Skeletal muscle satellite cell (primary cell): ENCODE data around the gene B4GALT2.

Experiments used
- H3K27me3 ChIP-seq: 2 replicates; pipeline ENCODE4 v1.7.0; 2013; ENCODE audit warnings: low read length; ENCODE audit not compliant: control insufficient read depth, insufficient read depth
- H3K36me3 ChIP-seq: 2 replicates; pipeline ENCODE4 v1.7.0; 2013; ENCODE audit warnings: mild to moderate bottlenecking, control low read depth, low read length; ENCODE audit not compliant: insufficient read depth
- H3K4me1 ChIP-seq: 2 replicates; pipeline ENCODE4 v1.7.0; 2013; ENCODE audit warnings: low read length; ENCODE audit not compliant: control insufficient read depth, insufficient read depth
- H3K4me2 ChIP-seq: 2 replicates; pipeline ENCODE4 v1.7.0; 2013; ENCODE audit warnings: mild to moderate bottlenecking, low read length
- H3K4me3 ChIP-seq: 2 replicates; pipeline ENCODE4 v1.7.0; 2013; ENCODE audit warnings: low read length
- H3K9ac ChIP-seq: 2 replicates; pipeline ENCODE4 v1.7.0; 2013; ENCODE audit warnings: mild to moderate bottlenecking, low read depth, low read length, moderate library complexity
- H3K9me3 ChIP-seq: replicated peaks from 2 replicates; pipeline ENCODE4 v1.7.0; 2013; ENCODE audit warnings: mild to moderate bottlenecking, control low read depth, low read length

The B4GALT2 gene

DNA sequence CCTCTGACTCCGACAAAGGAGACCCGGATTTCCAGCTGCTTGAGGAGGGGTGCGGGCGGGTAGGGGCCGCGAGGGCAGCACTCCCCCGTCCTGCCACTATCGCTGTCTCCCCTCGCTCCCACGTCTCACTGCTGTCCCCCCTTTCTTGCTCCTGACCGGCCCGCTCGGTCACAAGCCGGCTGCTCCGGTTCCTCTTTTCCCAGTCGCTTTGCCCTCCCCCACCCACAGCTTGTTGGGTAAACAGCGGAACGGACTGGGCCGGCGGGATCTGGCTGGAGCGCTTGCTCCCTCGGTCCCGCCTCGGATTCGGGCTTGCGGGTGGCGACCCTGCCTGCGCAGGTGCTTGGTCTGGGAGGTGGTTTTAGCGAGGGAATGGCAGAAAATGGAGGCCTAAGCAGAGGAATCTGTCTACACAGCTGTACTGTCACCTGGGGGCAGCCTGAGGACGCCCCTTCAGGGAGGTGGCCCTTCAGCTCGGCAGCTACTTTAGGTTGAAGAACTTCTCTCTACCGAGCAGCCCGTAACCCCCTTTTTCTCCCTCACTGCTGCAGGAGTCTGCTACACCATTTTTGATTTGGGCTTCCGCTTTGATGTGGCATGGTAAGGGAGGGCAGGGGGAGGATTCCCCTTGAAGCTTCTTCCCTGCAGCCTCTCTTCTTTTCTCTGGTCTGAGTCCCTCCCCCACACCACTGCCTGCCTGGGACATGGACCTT lies 3.6 kb upstream of the B4GALT2 start:
- no peaks in the 10 kb centered on the region for H3K9me3 ChIP-seq
- peak overlapping the region; percentile 97 for H3K4me3 ChIP-seq
- H3K4me1 ChIP-seq = peaks cover 46% of the 10 kb centered on the region
- H3K27me3 ChIP-seq = no peaks in the 10 kb centered on the region
- H3K9ac ChIP-seq = peak overlapping the region; percentile 96
- peak overlapping the region; percentile 100 for H3K4me2 ChIP-seq
- H3K36me3 ChIP-seq = peaks cover 37% of the 10 kb centered on the region

DNA sequence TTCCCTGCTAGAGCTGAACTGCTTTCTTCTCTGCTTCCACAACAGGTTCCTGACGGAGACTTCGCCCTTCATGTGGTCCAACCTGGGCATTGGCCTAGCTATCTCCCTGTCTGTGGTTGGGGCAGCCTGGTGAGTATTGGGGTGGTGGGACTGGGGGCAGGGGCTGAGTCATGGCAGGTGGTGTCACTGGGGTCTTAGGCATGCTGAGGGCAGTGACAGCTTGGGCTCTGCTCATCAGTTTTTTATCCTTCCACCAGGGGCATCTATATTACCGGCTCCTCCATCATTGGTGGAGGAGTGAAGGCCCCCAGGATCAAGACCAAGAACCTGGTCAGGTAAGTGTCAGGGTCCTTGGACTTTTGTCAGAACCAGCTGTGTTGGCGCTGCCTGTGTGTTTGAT lies 3.0 kb upstream of the B4GALT2 start:
- peak overlapping the region; percentile 97 for H3K4me3 ChIP-seq
- H3K4me2 ChIP-seq = peak overlapping the region; percentile 100
- peak overlapping the region; percentile 96 for H3K9ac ChIP-seq
- H3K9me3 ChIP-seq = no peaks in the 10 kb centered on the region
- peaks cover 37% of the 10 kb centered on the region for H3K36me3 ChIP-seq
- peaks cover 46% of the 10 kb centered on the region for H3K4me1 ChIP-seq
- no peaks in the 10 kb centered on the region for H3K27me3 ChIP-seq

DNA sequence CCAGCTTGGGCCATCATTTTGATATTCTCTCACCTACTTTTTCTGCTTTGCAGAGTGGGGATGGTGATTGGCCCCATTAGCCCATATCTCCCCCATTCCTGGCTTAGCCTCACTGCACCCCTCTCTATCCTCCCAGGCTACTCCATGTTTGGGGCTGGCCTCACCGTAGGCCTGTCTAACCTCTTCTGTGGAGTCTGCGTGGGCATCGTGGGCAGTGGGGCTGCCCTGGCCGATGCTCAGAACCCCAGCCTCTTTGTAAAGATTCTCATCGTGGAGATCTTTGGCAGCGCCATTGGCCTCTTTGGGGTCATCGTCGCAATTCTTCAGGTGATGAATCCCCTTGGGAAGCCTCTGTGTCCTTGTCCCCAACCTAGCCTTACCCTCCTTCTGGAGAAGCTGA lies 2.1 kb upstream of the B4GALT2 start:
- H3K4me1 ChIP-seq = peaks cover 49% of the 10 kb centered on the region
- peaks cover 40% of the 10 kb centered on the region for H3K36me3 ChIP-seq
- no peaks in the 10 kb centered on the region for H3K9me3 ChIP-seq
- peak overlapping the region; percentile 97 for H3K4me3 ChIP-seq
- H3K27me3 ChIP-seq = no peaks in the 10 kb centered on the region
- H3K9ac ChIP-seq = no peak overlapping the region
- peak overlapping the region; percentile 100 for H3K4me2 ChIP-seq

DNA sequence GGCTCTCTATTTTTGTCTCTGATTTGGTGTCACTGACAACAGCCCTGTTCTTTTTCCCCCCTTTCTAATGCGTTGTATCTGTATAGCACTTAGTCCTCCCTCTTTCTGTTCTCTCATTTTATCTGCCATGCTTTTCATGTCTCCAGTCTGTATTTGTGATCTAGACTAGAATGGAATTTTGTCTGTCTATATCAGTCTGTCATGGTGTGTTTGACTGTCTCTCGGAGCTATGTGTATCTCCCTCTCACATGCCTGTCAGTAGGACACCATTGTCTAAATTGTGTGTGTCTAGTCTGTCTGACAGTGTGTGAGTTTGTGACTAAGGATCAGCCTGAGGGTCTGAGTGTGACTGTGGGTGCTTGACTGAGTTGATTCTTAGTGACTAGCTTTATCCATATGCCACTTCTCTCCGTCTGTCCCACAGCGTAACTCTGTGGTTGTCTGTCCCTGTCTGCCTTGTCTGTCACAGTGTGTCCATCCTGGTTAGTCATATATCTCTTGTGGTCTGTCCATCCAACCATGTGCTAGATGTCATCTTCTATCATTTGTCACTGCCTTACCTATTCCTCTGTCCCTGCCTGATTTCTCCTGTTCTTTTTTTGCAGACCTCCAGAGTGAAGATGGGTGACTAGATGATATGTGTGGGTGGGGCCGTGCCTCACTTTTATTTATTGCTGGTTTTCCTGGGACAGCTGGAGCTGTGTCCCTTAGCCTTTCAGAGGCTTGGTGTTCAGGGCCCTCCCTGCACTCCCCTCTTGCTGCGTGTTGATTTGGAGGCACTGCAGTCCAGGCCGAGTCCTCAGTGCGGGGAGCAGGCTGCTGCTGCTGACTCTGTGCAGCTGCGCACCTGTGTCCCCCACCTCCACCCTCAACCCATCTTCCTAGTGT lies 1.4 kb upstream of the B4GALT2 start:
- H3K4me3 ChIP-seq = no peak overlapping the region
- no peaks in the 10 kb centered on the region for H3K9me3 ChIP-seq
- no peak overlapping the region for H3K9ac ChIP-seq
- H3K4me1 ChIP-seq = peaks cover 52% of the 10 kb centered on the region
- H3K27me3 ChIP-seq = no peaks in the 10 kb centered on the region
- H3K4me2 ChIP-seq = peak overlapping the region; percentile 96
- H3K36me3 ChIP-seq = peaks cover 36% of the 10 kb centered on the region

DNA sequence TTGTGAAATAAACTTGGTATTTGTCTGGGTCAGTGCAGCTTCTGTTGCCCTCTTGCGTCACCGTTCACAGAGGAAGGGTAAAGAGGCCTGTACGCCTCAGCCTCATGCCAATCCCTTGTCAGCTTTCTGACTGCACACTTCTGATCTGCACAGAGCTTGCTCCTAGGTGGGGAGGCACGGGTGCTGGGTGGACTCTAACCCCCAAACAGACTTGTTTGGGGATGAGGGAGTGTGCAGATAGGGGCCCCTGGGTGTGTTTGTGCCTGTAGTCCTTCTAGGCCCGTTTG lies 803 bp upstream of the B4GALT2 start:
- Histone ChIP-seq H3K27me3 (no peaks in the 10 kb centered on the region), H3K9ac (peak overlapping the region; percentile 79), H3K4me2 (peak overlapping the region; percentile 96), H3K4me3 (peak overlapping the region; percentile 89), H3K9me3 (no peaks in the 10 kb centered on the region), H3K36me3 (peaks cover 30% of the 10 kb centered on the region), H3K4me1 (peaks cover 58% of the 10 kb centered on the region)

DNA sequence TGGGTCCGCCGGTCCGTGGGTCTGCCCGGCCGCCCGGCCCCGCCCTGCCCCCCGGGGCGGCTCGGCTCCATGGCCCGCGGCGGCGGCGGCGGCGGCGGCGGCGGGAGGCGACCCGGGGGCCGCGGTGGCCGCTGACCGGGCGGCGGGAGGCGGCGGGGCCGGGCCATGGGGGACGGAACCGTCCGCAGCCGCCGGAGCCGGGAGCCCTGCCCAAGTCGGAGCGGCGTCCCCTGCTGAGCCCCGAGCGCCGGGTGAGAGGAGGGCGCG lies 184 bp downstream of the B4GALT2 start:
- H3K4me3 ChIP-seq = peak overlapping the region; percentile 89
- no peaks in the 10 kb centered on the region for H3K27me3 ChIP-seq
- peaks cover 36% of the 10 kb centered on the region for H3K36me3 ChIP-seq
- H3K9ac ChIP-seq = peak overlapping the region; percentile 83
- peak overlapping the region; percentile 99 for H3K4me2 ChIP-seq
- no peaks in the 10 kb centered on the region for H3K9me3 ChIP-seq
- peaks cover 58% of the 10 kb centered on the region for H3K4me1 ChIP-seq

DNA sequence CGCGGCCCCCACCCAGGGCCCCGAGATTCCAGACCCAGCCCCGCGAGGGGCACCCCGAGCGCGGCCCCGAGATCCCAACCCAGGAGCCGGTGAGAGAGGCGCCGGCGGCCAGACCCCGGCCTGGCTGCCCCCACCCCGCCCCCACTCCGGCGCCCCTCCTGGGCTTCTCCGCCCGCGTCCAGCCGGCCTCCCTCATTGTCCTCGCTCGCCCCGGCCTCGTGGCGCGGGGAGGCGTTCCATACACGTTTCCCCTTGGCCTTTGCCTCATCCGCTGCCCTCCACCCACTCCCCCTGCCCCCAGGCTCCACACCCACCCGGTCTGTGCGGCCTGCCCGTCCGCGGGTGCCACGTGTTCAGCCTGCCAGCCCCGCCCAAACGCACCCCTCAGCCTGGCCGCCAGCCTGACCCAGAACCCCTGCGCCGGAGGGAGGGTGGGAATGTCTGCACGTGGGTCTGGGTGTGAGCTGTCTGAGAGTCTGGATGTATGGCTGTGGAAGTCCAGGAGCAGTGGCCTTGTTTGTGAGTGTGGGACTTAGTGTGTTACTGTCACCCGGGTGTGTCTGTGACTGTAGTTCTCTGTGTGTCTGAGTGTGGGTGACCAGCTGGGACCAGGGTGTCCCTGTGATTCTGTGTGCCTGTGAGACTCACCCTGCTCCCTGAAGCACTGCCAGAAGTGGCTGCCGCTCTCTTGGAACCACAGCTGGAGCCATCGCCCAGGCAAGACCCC lies 681 bp downstream of the B4GALT2 start:
- H3K4me2 ChIP-seq = peak overlapping the region; percentile 99
- H3K36me3 ChIP-seq = peaks cover 41% of the 10 kb centered on the region
- H3K4me3 ChIP-seq = peak overlapping the region; percentile 89
- H3K27me3 ChIP-seq = no peaks in the 10 kb centered on the region
- H3K4me1 ChIP-seq = peaks cover 55% of the 10 kb centered on the region
- H3K9me3 ChIP-seq = no peaks in the 10 kb centered on the region
- H3K9ac ChIP-seq = peak overlapping the region; percentile 83

DNA sequence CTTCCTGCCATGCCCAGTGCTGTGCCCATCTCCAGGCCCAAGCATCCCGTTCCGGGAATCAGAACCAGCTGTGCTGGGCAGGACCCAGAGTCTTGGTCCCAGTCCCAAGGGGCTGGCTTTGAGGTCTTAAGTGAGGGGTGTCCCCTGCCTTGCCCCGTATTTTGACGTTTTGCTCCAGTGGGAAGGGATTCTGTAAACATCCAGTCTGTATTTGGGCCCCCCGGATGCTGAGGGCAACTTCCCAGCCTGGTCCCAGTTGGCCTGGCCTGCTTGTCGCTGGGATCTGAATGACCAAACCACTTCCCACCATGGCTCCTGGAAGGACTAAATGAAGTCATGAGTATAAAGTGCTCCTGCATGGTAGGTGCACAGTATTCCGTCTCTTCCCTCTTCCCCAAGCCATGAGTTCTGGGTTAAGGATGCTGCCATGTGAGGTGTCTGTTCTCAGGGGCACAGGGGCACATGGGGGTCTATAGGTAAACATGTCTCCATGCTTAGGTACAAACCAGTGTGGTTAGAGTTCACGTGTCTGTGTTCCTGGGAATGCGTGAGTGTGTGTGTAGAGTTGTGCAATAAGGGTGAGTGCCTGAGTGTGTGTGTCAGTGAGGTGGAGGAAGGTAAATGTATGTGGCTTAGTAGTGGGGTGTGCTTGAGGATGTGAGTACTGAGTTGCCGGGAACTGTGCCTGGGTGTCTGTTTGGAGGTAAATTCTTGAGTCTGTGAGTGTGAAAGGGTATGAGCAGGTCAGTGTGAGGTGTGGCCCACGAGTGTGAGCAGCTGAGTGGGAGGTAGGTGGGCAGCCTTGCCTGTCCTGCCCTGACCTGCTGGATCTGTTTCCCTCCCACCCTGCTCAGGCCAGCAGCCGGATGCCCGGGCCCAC lies 1.5 kb downstream of the B4GALT2 start:
- Histone ChIP-seq H3K9me3 (no peaks in the 10 kb centered on the region), H3K36me3 (peaks cover 43% of the 10 kb centered on the region), H3K4me1 (peaks cover 55% of the 10 kb centered on the region), H3K27me3 (no peaks in the 10 kb centered on the region), H3K4me3 (peak overlapping the region; percentile 89), H3K4me2 (peak overlapping the region; percentile 99), H3K9ac (peak overlapping the region; percentile 83)

DNA sequence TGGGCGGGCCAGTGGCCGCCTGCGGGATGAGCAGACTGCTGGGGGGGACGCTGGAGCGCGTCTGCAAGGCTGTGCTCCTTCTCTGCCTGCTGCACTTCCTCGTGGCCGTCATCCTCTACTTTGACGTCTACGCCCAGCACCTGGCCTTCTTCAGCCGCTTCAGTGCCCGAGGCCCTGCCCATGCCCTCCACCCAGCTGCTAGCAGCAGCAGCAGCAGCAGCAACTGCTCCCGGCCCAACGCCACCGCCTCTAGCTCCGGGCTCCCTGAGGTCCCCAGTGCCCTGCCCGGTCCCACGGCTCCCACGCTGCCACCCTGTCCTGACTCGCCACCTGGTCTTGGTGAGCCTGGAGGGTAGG lies 2.1 kb downstream of the B4GALT2 start:
- H3K4me2 ChIP-seq = peak overlapping the region; percentile 99
- no peak overlapping the region for H3K9ac ChIP-seq
- peaks cover 49% of the 10 kb centered on the region for H3K36me3 ChIP-seq
- peaks cover 50% of the 10 kb centered on the region for H3K4me1 ChIP-seq
- peak overlapping the region; percentile 89 for H3K4me3 ChIP-seq
- no peaks in the 10 kb centered on the region for H3K27me3 ChIP-seq
- no peaks in the 10 kb centered on the region for H3K9me3 ChIP-seq

DNA sequence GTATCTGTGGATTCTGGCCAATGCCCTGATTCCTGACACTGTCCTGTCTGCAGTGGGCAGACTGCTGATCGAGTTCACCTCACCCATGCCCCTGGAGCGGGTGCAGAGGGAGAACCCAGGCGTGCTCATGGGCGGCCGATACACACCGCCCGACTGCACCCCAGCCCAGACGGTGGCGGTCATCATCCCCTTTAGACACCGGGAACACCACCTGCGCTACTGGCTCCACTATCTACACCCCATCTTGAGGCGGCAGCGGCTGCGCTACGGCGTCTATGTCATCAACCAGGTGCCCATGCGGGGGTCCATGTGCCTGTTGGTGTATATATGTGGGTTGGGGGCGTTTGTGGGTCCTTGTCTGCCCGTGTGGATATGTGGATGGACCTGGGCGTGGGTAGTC lies 2.6 kb downstream of the B4GALT2 start:
- Histone ChIP-seq H3K4me2 (peak overlapping the region; percentile 99), H3K4me1 (peaks cover 45% of the 10 kb centered on the region), H3K9ac (no peak overlapping the region), H3K4me3 (no peak overlapping the region), H3K9me3 (no peaks in the 10 kb centered on the region), H3K27me3 (no peaks in the 10 kb centered on the region), H3K36me3 (peaks cover 48% of the 10 kb centered on the region)

DNA sequence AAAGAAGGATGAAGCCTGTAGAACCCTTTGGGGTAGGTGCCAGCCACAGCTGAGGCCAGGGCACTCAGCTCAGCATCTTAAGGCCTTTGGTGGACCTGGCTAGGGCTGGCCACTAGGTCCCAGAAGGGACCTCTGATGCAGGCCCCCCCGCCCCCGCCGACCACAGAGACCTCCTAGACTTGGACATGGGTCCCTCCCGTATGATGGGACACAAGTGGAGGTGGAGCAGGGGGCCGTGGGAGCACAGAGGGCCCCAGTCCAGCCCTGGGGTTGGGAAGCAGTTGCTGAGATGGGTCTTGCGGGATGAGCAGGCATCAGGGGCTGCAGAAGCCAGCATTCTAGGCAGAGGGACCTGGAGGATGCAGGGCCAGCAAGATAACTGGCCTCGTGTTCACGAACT lies 3.2 kb downstream of the B4GALT2 start:
- H3K9me3 ChIP-seq = no peaks in the 10 kb centered on the region
- H3K4me2 ChIP-seq = no peak overlapping the region
- H3K36me3 ChIP-seq = peaks cover 43% of the 10 kb centered on the region
- no peaks in the 10 kb centered on the region for H3K27me3 ChIP-seq
- H3K4me1 ChIP-seq = peaks cover 40% of the 10 kb centered on the region
- no peak overlapping the region for H3K4me3 ChIP-seq
- no peak overlapping the region for H3K9ac ChIP-seq
